Measurements from ENCODE around the gene SOST. TPM values are rescaled to one million over a fixed set of nuclear protein-coding genes. Genes with fewer than 3 reads are reported as not detected.

The SOST gene
- total RNA-seq, 4 donors from 2014 or later, result 0.49 TPM; not detected in 3

- no peak overlapping the region for H3K27ac ChIP-seq
- H3K27me3 ChIP-seq, result peaks cover 0 to 39% (median 0%) of the 10 kb centered on the region in 4 donors
- no peaks in the 10 kb centered on the region for H3K36me3 ChIP-seq
- peaks cover 13 to 29% (median 14%) of the 10 kb centered on the region in 3 donors for H3K4me1 ChIP-seq
- DNase-seq, result no peak
- intact Hi-C loops (cut with DNase I), result no loop called here
- TF ChIP-seq POLR2A (IDR thresholded peaks at IDR 0.05) (no peak), CTCF (IDR thresholded peaks at IDR 0.05) (no peak)
- no peak overlapping the region for H3K4me3 ChIP-seq
- 63 to 65% methylated on average over 3 to 4 of the region's 4 CpGs for WGBS, 2 donors
- H3K9me3 ChIP-seq, result no peaks in the 10 kb centered on the region
Observed at GRCh38 chr17:43714465-43715149, 44.0 kb downstream of the SOST start.

GRCh38 chr17:43713494-43714162 is 45.0 kb downstream of the SOST start:
- Histone ChIP-seq H3K27me3 (peaks cover 0 to 39% (median 0%) of the 10 kb centered on the region in 4 donors), H3K4me1 (peaks cover 13 to 19% (median 14%) of the 10 kb centered on the region in 3 donors), H3K36me3 (no peaks in the 10 kb centered on the region), H3K27ac (peak overlapping the region in 2 of 4 donors; percentile 37 to 44), H3K9me3 (no peaks in the 10 kb centered on the region), H3K4me3 (peak overlapping the region; percentile 19 to 60 (median 42))
- WGBS, 2 donors, result 5 to 17% methylated on average over 7 to 19 of the region's 53 CpGs
- intact Hi-C loops (cut with DNase I), result no loop called here
- DNase-seq, result no peak
- TF ChIP-seq POLR2A (IDR thresholded peaks at IDR 0.05) (no peak), CTCF (IDR thresholded peaks at IDR 0.05) (no peak)

- Histone ChIP-seq H3K27me3 (peaks cover 0 to 44% (median 0%) of the 10 kb centered on the region in 4 donors), H3K9me3 (no peaks in the 10 kb centered on the region), H3K4me1 (peaks cover 10 to 14% (median 14%) of the 10 kb centered on the region in 3 donors), H3K4me3 (no peak overlapping the region), H3K27ac (no peak overlapping the region), H3K36me3 (no peaks in the 10 kb centered on the region)
- intact Hi-C loops (cut with DNase I), result no loop called here
- no peak for DNase-seq
- TF ChIP-seq POLR2A (IDR thresholded peaks at IDR 0.05) (no peak), CTCF (IDR thresholded peaks at IDR 0.05) (no peak)
- WGBS, 2 donors, result 74 to 83% methylated on average over 4 to 6 of the region's 6 CpGs
Observed at GRCh38 chr17:43712397-43712796, 46.2 kb downstream of the SOST start.

- peaks cover 0 to 65% (median 0%) of the 10 kb centered on the region in 4 donors for H3K27me3 ChIP-seq
- no peak for TF ChIP-seq POLR2A (IDR thresholded peaks at IDR 0.05)
- no peak for TF ChIP-seq CTCF (IDR thresholded peaks at IDR 0.05)
- peaks cover 10 to 14% (median 14%) of the 10 kb centered on the region in 3 donors for H3K4me1 ChIP-seq
- WGBS, 2 donors, result 58 to 69% methylated on average over 6 of the region's 6 CpGs
- DNase-seq, result no peak
- no peaks in the 10 kb centered on the region for H3K36me3 ChIP-seq
- intact Hi-C loops (cut with DNase I), result no loop called here
- H3K4me3 ChIP-seq, result no peak overlapping the region
- no peak overlapping the region for H3K27ac ChIP-seq
- no peaks in the 10 kb centered on the region for H3K9me3 ChIP-seq
Observed at GRCh38 chr17:43710101-43710500, 48.5 kb downstream of the SOST start.

GRCh38 chr17:43709210-43709609 is 49.4 kb downstream of the SOST start:
- 63 to 78% methylated on average over 4 of the region's 4 CpGs for WGBS, 2 donors
- intact Hi-C loops (cut with DNase I), result no loop called here
- Histone ChIP-seq H3K36me3 (no peaks in the 10 kb centered on the region), H3K27ac (no peak overlapping the region), H3K27me3 (peaks cover 0 to 64% (median 0%) of the 10 kb centered on the region in 4 donors), H3K9me3 (no peaks in the 10 kb centered on the region), H3K4me1 (peaks cover 10 to 13% (median 10%) of the 10 kb centered on the region in 3 donors), H3K4me3 (no peak overlapping the region)
- no peak for DNase-seq
- TF ChIP-seq CTCF (IDR thresholded peaks at IDR 0.05) (no peak), POLR2A (IDR thresholded peaks at IDR 0.05) (no peak)

All from esophagus squamous epithelium (tissue), 5 donors.